NCI-H2029 (cell line): Measurements from ENCODE around the gene EIF4G3.
"Not testable (repeated sequence)": the region's sequence is repeated elsewhere in the genome, so short reads cannot be mapped to it uniquely, and the experiment has no call there.

Experiments
- DNase-seq: peaks from one replicate; lab custom pipeline; 2025; lab: John Stamatoyannopoulos, UW

Gene EIF4G3

GRCh38 chr1:21176586-21177555, at the start of gene EIF4G3:
Gene EIF4G3, minus strand, starts transcription at chr1:21176897. Its CDS starts 174,155 bp downstream, at chr1:21002742.
- peak; percentile 95 for DNase-seq

GRCh38 chr1:21225065-21225464, 48.4 kb upstream of the EIF4G3 start:
- no peak for DNase-seq

DNA sequence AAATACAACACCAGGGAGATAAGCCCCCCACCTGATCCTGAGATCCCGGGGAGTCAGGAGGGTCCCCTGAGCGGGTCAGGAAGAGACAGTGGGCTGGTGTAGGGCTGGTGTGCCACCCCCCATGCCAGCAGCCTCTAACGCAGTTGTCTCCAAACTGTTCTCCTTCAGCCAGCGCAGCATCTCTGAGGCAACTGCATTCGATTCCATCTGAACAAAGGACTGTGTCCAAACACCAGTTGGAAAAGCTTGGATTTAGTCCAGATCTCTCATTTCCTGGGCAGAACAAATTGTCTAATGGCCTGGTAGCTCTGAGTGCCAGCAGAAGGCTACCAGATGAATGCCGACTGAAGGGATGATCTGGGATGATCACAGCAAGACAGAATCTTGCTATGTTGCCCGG, 44.1 kb upstream of the EIF4G3 start:
- peak; percentile 54 for DNase-seq

DNA sequence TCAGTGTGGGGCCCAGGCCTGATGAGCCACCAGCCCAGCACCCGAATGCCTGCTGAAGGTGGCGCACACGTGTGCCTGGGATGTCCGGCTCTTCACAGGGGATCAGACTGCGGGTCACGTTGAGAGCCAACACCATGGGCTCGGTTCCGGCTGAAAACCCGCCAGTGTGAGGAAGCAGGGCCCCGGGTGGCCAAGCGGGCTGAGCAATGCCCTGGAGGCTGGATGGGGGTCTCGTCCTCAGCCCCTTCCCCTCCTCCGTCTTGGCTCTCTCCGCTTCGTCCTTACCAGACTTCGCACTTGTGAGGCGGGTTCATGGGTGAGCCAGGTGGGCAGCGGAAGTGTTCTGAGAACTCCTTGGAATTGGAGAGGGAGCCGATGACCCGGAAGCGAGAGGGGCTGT, 43.0 kb upstream of the EIF4G3 start:
- no peak for DNase-seq

DNA sequence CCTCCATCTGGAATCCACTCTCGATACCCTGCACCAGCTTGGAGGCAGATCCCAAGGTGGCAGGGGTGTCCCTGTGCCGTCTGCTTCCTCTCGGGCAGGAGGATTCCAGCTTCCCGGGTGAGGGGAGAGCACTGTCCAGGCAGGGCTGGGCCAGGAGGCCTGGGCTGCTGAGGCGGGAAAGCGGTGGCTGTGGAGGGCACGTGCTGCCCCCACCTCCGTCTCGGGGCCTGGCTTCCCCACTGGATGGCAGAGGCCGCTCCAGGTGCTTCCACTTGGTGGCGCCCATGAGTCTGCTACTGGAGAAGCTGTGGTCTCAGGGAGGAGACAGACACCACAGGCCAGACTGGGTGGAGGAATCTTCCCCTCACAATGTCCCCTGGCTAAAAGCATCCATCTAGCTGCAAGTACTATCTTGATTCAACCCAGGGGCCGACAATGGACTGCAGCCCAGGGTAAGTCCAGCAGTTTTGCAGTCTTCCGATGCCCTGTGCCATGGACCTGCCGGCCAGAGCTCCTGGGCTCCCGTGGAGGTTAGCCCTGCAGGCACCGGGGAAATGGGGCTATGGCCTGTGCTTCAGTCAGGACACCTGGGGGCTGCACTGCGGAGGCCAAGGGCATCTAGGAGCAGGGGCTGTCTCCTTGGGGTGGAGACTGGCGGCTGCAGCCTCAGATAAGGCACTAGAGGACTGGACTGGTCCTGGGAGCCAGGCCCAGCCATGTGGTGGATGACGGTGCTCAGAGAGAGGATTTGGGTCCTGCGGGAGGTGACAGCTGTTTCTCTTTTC, 41.3 kb upstream of the EIF4G3 start:
- no peak for DNase-seq

- peak; percentile 7 for DNase-seq
Measured at GRCh38 chr1:21216835-21217811, 40.4 kb upstream of the EIF4G3 start.

GRCh38 chr1:21212126-21212525, 35.4 kb upstream of the EIF4G3 start:
- DNase-seq = no peak

DNA sequence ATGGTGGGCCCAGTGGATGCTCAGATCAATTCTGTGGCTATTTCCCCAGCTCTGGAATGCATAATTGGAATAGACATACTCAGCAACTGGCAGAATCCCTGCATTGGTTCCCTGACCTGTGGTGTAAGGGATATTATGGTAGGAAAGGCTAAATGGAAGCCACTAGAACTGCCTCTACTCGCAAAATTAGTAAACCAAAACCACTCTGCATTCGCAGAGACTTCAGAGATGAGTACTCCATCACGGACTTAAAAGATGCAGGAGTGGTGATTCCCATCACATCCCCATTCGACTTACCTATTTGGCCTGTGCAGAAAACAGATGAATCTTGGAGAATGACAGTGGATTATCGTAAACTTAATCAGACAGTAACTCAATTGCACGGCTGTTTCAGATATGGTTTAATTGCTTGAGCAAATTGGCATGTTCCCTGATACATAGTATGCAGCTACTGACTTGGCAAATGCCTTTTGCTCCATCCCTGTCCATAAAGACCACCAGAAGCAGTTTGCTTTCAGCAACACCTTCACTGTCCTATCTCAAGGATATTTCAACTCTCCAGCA, 31.5 kb upstream of the EIF4G3 start:
- DNase-seq = not testable (repeated sequence)

GRCh38 chr1:21206117-21206516, 29.4 kb upstream of the EIF4G3 start:
- no peak for DNase-seq

- DNase-seq = no peak
Measured at GRCh38 chr1:21205416-21205815, 28.7 kb upstream of the EIF4G3 start.

DNA sequence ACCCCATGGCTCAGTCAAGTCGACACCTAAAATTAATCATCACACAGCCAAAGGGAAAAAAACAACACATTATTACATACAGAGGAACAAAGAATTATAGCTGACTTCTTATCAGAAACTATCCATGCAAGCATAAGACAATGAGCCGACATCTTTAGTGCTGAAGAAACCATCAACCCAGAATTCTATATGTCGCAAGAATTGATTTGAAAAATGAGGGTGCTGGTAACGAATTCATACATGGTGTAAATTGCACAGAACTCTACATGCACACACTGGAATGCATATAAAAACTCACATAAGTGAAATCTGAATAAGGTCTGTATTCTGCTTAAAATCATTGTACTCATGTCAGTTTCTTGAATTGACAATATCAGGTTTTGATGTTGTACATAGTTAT, 25.0 kb upstream of the EIF4G3 start:
- no peak for DNase-seq

DNA sequence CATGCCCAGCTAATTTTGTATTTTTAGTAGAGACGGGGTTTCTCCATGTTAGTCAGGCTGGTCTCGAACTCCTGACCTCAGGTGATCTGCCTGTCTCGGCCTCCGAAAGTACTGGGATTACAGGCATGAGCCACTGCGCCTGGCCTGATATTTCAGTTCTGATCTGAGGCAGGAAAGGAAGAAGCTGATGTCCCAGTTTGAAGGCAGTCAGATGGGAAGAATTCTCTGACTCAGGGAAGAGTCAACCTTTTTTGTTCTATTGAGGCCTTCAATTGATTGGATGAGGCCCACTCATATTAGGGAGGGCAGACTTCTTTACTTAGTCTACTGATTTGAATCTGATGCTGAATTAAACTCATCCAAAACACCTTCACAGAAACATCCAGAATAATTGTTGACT, 24.5 kb upstream of the EIF4G3 start:
- DNase-seq = not testable (repeated sequence)

DNA sequence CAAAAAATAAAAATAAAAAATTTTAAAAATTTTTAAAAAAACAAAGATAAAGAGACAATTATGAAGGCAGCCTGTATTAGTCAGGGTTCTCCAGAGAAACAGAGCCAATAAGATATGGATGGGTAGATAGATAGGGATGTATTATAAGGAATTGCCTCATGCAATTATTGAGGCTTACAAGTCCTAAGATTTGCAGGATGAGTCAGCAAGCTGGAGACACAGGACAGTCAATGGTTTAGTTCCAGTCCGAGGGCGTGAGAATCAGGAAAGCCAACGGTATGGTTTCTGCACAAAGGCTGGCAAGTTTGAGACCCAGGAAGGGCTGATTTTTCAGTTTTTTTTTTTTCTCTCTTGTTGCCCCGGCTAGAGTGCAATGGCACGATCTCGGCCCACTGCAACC, 24.1 kb upstream of the EIF4G3 start:
- DNase-seq = no peak

GRCh38 chr1:21198929-21199328, 22.2 kb upstream of the EIF4G3 start:
- DNase-seq = no peak

GRCh38 chr1:21192871-21193270, 16.2 kb upstream of the EIF4G3 start:
- DNase-seq = no peak

DNA sequence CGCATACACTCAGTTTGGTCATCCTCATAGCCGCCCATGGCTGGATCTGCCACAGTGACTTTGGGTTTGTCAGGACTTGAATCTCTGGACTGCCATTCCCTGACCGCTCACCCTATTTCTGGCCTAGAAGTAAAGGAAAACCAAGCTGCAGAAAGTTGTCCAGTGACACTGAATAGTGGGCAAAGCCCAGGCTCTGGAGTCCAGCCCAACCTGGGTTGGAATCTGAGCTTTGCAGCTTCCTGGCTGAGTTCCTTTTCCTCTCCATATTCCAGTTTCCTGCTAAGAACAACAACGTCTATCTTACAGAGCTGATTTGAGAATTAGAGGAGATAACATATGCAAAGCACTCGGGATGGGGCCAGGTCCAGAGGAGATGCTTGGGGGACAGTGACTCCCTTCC, 15.6 kb upstream of the EIF4G3 start:
- DNase-seq = no peak

DNA sequence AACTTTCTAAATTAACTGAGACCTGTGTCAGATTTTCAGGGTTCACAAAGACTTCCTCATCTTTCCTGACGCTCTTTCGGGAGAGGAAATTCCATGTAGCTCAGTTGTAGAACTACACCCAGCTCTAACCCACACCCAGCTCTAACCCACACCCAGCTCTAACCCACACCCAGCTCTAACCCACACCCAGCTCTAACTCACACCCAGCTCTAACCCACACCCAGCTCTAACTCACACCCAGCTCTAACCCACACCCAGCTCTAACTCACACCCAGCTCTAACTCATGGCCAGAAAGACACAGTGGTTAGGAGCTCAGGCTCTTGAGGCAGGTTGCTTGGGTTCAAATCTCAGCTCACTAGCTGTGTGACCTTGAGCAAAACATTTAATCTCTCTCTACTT, 14.1 kb upstream of the EIF4G3 start:
- DNase-seq = not testable (repeated sequence)

- DNase-seq = no peak
Measured at GRCh38 chr1:21189906-21190500, 13.3 kb upstream of the EIF4G3 start.

GRCh38 chr1:21189421-21189820, 12.7 kb upstream of the EIF4G3 start:
- no peak for DNase-seq

DNA sequence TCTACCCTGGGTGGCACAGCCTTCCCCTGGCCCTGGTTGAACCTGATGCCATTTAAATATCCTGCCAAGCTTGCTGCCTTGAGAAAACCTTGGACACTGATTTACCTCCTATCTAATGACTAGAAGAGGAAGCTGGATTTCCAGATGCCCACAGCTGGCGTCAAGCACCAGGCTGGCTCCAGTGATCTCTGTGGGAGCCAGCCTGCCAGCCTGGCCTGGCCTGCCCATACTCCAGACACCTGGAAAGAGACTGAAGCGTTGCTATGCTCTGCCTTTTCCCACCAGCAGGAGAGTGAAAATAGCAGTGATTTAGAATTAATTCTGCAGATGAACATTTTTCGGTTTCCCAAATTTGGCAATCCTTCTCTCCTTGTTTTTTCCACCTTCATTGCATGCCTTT, 11.5 kb upstream of the EIF4G3 start:
- peak; percentile 47 for DNase-seq

DNA sequence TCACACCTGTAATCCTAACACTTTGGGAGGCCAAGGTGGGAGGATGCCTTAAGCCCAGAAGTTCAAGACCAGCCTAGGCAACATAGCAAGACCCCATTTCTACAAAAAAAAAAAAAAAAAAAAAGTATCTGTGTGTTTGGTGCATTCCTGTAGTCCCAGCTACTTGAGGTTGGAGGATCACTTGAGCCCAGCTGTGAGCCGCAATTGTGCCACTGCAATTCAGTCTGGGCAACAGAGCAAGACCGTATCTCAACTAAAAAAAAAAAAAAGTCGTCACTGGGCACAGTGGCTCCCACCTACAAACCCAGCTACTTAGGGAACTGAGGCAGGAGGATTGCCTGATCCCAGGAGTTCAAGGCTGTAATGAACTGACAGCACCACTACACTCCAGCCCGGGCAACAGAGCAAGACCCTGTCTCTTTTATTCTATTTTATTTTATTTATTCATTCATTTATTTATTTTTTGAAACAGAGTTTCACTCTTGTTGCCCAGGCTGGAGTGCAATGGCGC, 8.6 kb upstream of the EIF4G3 start:
- no peak for DNase-seq
